Activated CD8-positive, alpha-beta T cell treated with anti-CD3 and anti-CD28 coated beads for 36 hours (primary cell): ENCODE results near the gene GREM2. TPM values are rescaled to one million over a fixed set of nuclear protein-coding genes. Genes with fewer than 3 reads are reported as not detected.

Source experiments
- ATAC-seq: fragments of 200-7000 bp; cut with Tn5 transposase; one replicate; pipeline ENCODE4 v1.10.0; 2021; ENCODE audit warnings: mild to moderate bottlenecking, moderate library complexity
- CTCF ChIA-PET: fragments of 350-600 bp; sonication (Branson Sonifier 250); formaldehyde crosslinking; loops from one replicate; lab custom pipeline; 2021; ENCODE audit warnings: antibody characterized with exemption; lab: Charles Lee
- POLR2A ChIA-PET: fragments of 350-600 bp; sonication (Branson Sonifier 250); formaldehyde crosslinking; loops from one replicate; lab custom pipeline; 2021; ENCODE audit warnings: antibody characterized with exemption; lab: Charles Lee
- DNase-seq: peaks from one replicate; pipeline ENCODE4 v3.0.0-alpha.2; 2020
- H3K27ac Mint-ChIP-seq: one replicate; pipeline ENCODE4 v1.8.0; 2021; ENCODE audit warnings: mild to moderate bottlenecking, mixed read lengths
- H3K27me3 Mint-ChIP-seq: one replicate; pipeline ENCODE4 v1.8.0; 2021; ENCODE audit warnings: mixed read lengths
- H3K36me3 Mint-ChIP-seq: one replicate; pipeline ENCODE4 v1.8.0; 2021; ENCODE audit warnings: low read depth, mixed read lengths
- H3K4me1 Mint-ChIP-seq: one replicate; pipeline ENCODE4 v1.8.0; 2021; ENCODE audit warnings: low read depth, mixed read lengths
- H3K4me3 Mint-ChIP-seq: one replicate; pipeline ENCODE4 v1.8.0; 2021; ENCODE audit warnings: mild to moderate bottlenecking, moderate library complexity, mixed read lengths
- H3K9me3 Mint-ChIP-seq: one replicate; pipeline ENCODE4 v1.8.0; 2021; ENCODE audit warnings: mixed read lengths
- CTCF ChIP-seq: fragments of 200-600 bp; IDR thresholded peaks from one replicate; pipeline ENCODE4 v1.8.0; 2022; ENCODE audit warnings: antibody characterized with exemption, mild to moderate bottlenecking
- intact Hi-C: fragments of 100-400 bp; cut with micrococcal nuclease; formaldehyde crosslinking; loops from one replicate; pipeline ENCODE4 v1.10.0; 2022
- total RNA-seq, 2 experiments: library from RNA; stranded (reverse); gene quantifications; one replicate each; pipeline ENCODE4 v1.2.3, GENCODE V29; 2021

The GREM2 gene
- total RNA-seq, 2 experiments from 2014 or later, result not detected

- intact Hi-C loops, result no loop called here
- Mint-ChIP-seq H3K4me1 (no peaks in the 10 kb centered on the region), H3K36me3 (no peaks in the 10 kb centered on the region), H3K9me3 (no peaks in the 10 kb centered on the region), H3K27ac (no peak overlapping the region), H3K27me3 (no peaks in the 10 kb centered on the region), H3K4me3 (no peak overlapping the region)
- POLR2A ChIA-PET, result no interaction called here
- no peak for TF ChIP-seq CTCF
- no peak for DNase-seq
- no peak for ATAC-seq
- CTCF ChIA-PET, result no interaction called here
These were observed 125.3 kb downstream of the GREM2 start for GRCh38 chr1:240486611-240487010.

- H3K27ac Mint-ChIP-seq, result no peak overlapping the region
- TF ChIP-seq CTCF, result no peak
- no peaks in the 10 kb centered on the region for H3K36me3 Mint-ChIP-seq
- ChIA-PET CTCF (no interaction called here), POLR2A (no interaction called here)
- no peaks in the 10 kb centered on the region for H3K9me3 Mint-ChIP-seq
- no peaks in the 10 kb centered on the region for H3K4me1 Mint-ChIP-seq
- ATAC-seq (no peak), DNase-seq (no peak)
- intact Hi-C loops, result no loop called here
- no peak overlapping the region for H3K4me3 Mint-ChIP-seq
- no peaks in the 10 kb centered on the region for H3K27me3 Mint-ChIP-seq
These were observed 127.0 kb downstream of the GREM2 start for GRCh38 chr1:240484804-240485443.

- POLR2A ChIA-PET, result no interaction called here
- Mint-ChIP-seq H3K27me3 (no peaks in the 10 kb centered on the region), H3K4me1 (no peaks in the 10 kb centered on the region), H3K9me3 (no peaks in the 10 kb centered on the region), H3K4me3 (no peak overlapping the region), H3K36me3 (no peaks in the 10 kb centered on the region), H3K27ac (no peak overlapping the region)
- DNase-seq, result no peak
- intact Hi-C loops, result no loop called here
- ATAC-seq, result no peak
- no peak for TF ChIP-seq CTCF
- CTCF ChIA-PET, result no interaction called here
These were observed 133.4 kb downstream of the GREM2 start for GRCh38 chr1:240478536-240478935.

GRCh38 chr1:240475832-240476231, 136.1 kb downstream of the GREM2 start:
- CTCF ChIA-PET, result no interaction called here
- no peak overlapping the region for H3K27ac Mint-ChIP-seq
- no peak overlapping the region for H3K4me3 Mint-ChIP-seq
- ATAC-seq (no peak), DNase-seq (no peak)
- intact Hi-C loops, result no loop called here
- POLR2A ChIA-PET, result no interaction called here
- H3K27me3 Mint-ChIP-seq, result no peaks in the 10 kb centered on the region
- H3K36me3 Mint-ChIP-seq, result no peaks in the 10 kb centered on the region
- TF ChIP-seq CTCF, result no peak
- no peaks in the 10 kb centered on the region for H3K9me3 Mint-ChIP-seq
- no peaks in the 10 kb centered on the region for H3K4me1 Mint-ChIP-seq

GRCh38 chr1:240474133-240474614, 137.8 kb downstream of the GREM2 start:
- no peak overlapping the region for H3K4me3 Mint-ChIP-seq
- ATAC-seq (no peak), DNase-seq (no peak)
- H3K36me3 Mint-ChIP-seq, result no peaks in the 10 kb centered on the region
- ChIA-PET CTCF (no interaction called here), POLR2A (no interaction called here)
- no peaks in the 10 kb centered on the region for H3K4me1 Mint-ChIP-seq
- no peaks in the 10 kb centered on the region for H3K9me3 Mint-ChIP-seq
- H3K27ac Mint-ChIP-seq, result no peak overlapping the region
- intact Hi-C loops, result no loop called here
- no peak for TF ChIP-seq CTCF
- no peaks in the 10 kb centered on the region for H3K27me3 Mint-ChIP-seq
